GM18517 (cell line): ENCODE data around the gene PSRC1.
"Not testable (repeated sequence)": the region's sequence is repeated elsewhere in the genome, so short reads cannot be mapped to it uniquely, and the experiment has no call there.

Source experiments
- ATAC-seq: cut with Tn5 transposase; IDR thresholded peaks from one replicate; pipeline ENCODE4 v1.9.1; 2021; ENCODE audit warnings: mild to moderate bottlenecking, moderate library complexity; ENCODE audit not compliant: unreplicated experiment

PSRC1 gene

GRCh38 chr1:109298666-109299557 is 16.0 kb upstream of the PSRC1 start:
- ATAC-seq = no peak

- ATAC-seq = no peak
Measured at GRCh38 chr1:109296782-109297181, 13.8 kb upstream of the PSRC1 start.

GRCh38 chr1:109295712-109296415 is 12.9 kb upstream of the PSRC1 start:
- ATAC-seq = no peak

- ATAC-seq = no peak
Measured at GRCh38 chr1:109294481-109294880, 11.5 kb upstream of the PSRC1 start.

- no peak for ATAC-seq
Measured at GRCh38 chr1:109293026-109293425, 10.1 kb upstream of the PSRC1 start.

GRCh38 chr1:109292364-109292763 is 9.4 kb upstream of the PSRC1 start:
- no peak for ATAC-seq

- ATAC-seq = no peak
Measured at GRCh38 chr1:109290998-109291397, 8.1 kb upstream of the PSRC1 start.

GRCh38 chr1:109290137-109290536 is 7.2 kb upstream of the PSRC1 start:
- no peak for ATAC-seq

- ATAC-seq = not testable (repeated sequence)
Measured at GRCh38 chr1:109286762-109287161, 3.8 kb upstream of the PSRC1 start.

GRCh38 chr1:109283748-109284600 is 1.0 kb upstream of the PSRC1 start:
- no peak for ATAC-seq

GRCh38 chr1:109282497-109282951 is 421 bp downstream of the PSRC1 start:
- no peak for ATAC-seq

GRCh38 chr1:109281680-109282496 is 1.1 kb downstream of the PSRC1 start:
- no peak for ATAC-seq

GRCh38 chr1:109280862-109281261 is 2.1 kb downstream of the PSRC1 start:
- ATAC-seq = no peak

GRCh38 chr1:109279615-109280278 is 3.2 kb downstream of the PSRC1 start:
- no peak for ATAC-seq

GRCh38 chr1:109277434-109278204 is 5.3 kb downstream of the PSRC1 start:
- peak; percentile 68 for ATAC-seq

- no peak for ATAC-seq
Measured at GRCh38 chr1:109275706-109276345, 7.1 kb downstream of the PSRC1 start.

GRCh38 chr1:109274533-109275476 is 8.1 kb downstream of the PSRC1 start:
- no peak for ATAC-seq
